Hepatocyte (in vitro differentiated cells): Measurements from ENCODE around the gene SNX27.

Experiments
- CTCF ChIP-seq: fragments of 200-600 bp; sonication (generic); IDR thresholded peaks from 2 replicates; pipeline ENCODE4 v1.5.1; 2016; ENCODE audit warnings: antibody characterized with exemption, mild to moderate bottlenecking; ENCODE audit not compliant: poor library complexity
- EZH2 ChIP-seq: fragments of 200-600 bp; sonication (generic); IDR thresholded peaks from 2 replicates; pipeline ENCODE4 v1.6.1; 2016; ENCODE audit warnings: antibody characterized with exemption, mild to moderate bottlenecking, borderline replicate concordance
- EZH2phosphoT487 ChIP-seq: fragments of 200-600 bp; sonication (generic); IDR thresholded peaks from one replicate; pipeline ENCODE4 v1.6.1; 2018; ENCODE audit warnings: antibody characterized with exemption, mild to moderate bottlenecking, low read depth, moderate library complexity; ENCODE audit not compliant: unreplicated experiment, severe bottlenecking

- TF ChIP-seq CTCF (no peak), EZH2phosphoT487 (no peak), EZH2 (no peak)
These were observed 74.7 kb downstream of the SNX27 start for GRCh38 chr1:151686561-151686960.
